DOHH2 (cell line): ENCODE results near the gene SLC45A1.

Experiments used
- H3F3A ChIP-seq: fragments of 200-600 bp; sonication (generic), shearing (Covaris generic); 2 replicates; pipeline ENCODE4 v1.6.0; 2016; ENCODE audit warnings: antibody characterized with exemption, mild to moderate bottlenecking; ENCODE audit not compliant: control insufficient read depth, insufficient read depth
- H3K27ac ChIP-seq: fragments of 200-600 bp; sonication (generic); 2 replicates; pipeline ENCODE4 v1.5.1; 2014; ENCODE audit warnings: low read depth, mild to moderate bottlenecking, low read length, moderate library complexity
- H3K27me3 ChIP-seq: fragments of 200-600 bp; sonication (generic); 2 replicates; pipeline ENCODE4 v1.6.1; 2014; ENCODE audit warnings: mild to moderate bottlenecking, low read length, mixed read lengths; ENCODE audit not compliant: control insufficient read depth
- H3K36me3 ChIP-seq: fragments of 200-600 bp; sonication (generic); 2 replicates; pipeline ENCODE4 v1.6.1; 2014; ENCODE audit warnings: mild to moderate bottlenecking, low read length, moderate library complexity, mixed read lengths; ENCODE audit not compliant: control insufficient read depth
- H3K4me1 ChIP-seq: fragments of 200-600 bp; sonication (generic); 2 replicates; pipeline ENCODE4 v1.6.1; 2014; ENCODE audit warnings: mild to moderate bottlenecking, low read length, mixed read lengths; ENCODE audit not compliant: control insufficient read depth
- H3K4me2 ChIP-seq: fragments of 200-600 bp; sonication (generic); 2 replicates; pipeline ENCODE4 v1.6.0; 2014; ENCODE audit warnings: mild to moderate bottlenecking, low read length, moderate library complexity
- H3K4me3 ChIP-seq: fragments of 200-600 bp; sonication (generic); 2 replicates; pipeline ENCODE4 v1.5.1; 2014; ENCODE audit warnings: mild to moderate bottlenecking, low read length, mixed read lengths
- H3K79me2 ChIP-seq: fragments of 200-600 bp; sonication (generic); 2 replicates; pipeline ENCODE4 v1.6.1; 2014; ENCODE audit warnings: mild to moderate bottlenecking, low read length, mixed read lengths; ENCODE audit not compliant: control insufficient read depth
- H3K9me2 ChIP-seq: fragments of 200-600 bp; sonication (generic); replicated peaks from 2 replicates; pipeline ENCODE4 v1.6.1; 2014; ENCODE audit warnings: mild to moderate bottlenecking, low read length, mixed read lengths; ENCODE audit not compliant: control insufficient read depth
- H3K9me3 ChIP-seq: fragments of 200-600 bp; sonication (generic); 2 replicates; pipeline ENCODE4 v1.6.1; 2014; ENCODE audit warnings: antibody characterized with exemption, low read length, mixed read lengths; ENCODE audit not compliant: control insufficient read depth, insufficient read depth
- H4K20me1 ChIP-seq: fragments of 200-600 bp; sonication (generic); 2 replicates; pipeline ENCODE4 v1.6.0; 2014; ENCODE audit warnings: low read depth, mild to moderate bottlenecking, antibody characterized with exemption, low read length, moderate library complexity; ENCODE audit not compliant: control insufficient read depth, insufficient read depth
- EZH2phosphoT487 ChIP-seq: fragments of 200-600 bp; sonication (generic); IDR thresholded peaks from 2 replicates; pipeline ENCODE4 v1.6.1; 2017; ENCODE audit warnings: borderline replicate concordance, mild to moderate bottlenecking, antibody characterized with exemption, low read length, moderate library complexity, mixed read lengths
- TF ChIP-seq, protein P1 (sequence below): fragments of 200-600 bp; sonication (generic); IDR thresholded peaks from one replicate; pipeline ENCODE4 v1.5.1; 2014; ENCODE audit warnings: antibody characterized with exemption, mild to moderate bottlenecking, low read depth, low read length; ENCODE audit not compliant: poor library complexity, severe bottlenecking

Gene SLC45A1

DNA sequence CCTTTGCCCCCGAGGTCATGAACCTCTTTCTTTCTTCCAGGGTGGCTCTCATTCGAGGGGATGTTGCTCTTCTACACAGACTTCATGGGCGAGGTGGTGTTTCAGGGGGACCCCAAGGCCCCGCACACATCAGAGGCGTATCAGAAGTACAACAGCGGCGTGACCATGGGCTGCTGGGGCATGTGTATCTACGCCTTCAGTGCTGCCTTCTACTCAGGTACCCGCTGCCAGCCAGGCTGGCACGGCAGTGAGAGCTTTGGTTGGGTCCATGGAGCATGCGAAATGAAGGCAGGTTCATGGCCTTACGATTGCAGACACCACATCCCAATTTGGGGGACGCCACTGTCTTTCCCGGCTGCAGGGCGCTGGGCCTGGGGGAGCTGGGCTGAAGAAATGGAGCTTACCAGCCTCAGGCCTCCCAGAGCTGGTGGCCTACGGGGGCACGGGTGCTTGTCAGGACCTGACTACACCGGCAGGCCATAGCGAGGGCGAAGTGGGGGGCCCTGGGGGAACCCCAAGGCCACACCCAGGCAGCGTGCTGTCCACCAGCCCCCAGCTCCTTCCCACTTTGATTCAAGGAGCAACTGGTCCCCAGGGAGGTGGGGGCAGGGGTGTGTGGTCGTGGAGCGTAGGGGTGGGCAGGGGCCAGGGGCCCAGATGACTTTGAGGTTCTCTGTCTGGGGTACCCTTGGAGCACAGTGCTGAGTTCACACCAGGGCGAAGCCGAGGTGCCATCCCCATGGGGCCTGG, 20.0 kb downstream of the SLC45A1 start:
- H3K79me2 ChIP-seq, result no peaks in the 10 kb centered on the region
- no peak overlapping the region for H3K27ac ChIP-seq
- H3F3A ChIP-seq, result no peaks in the 10 kb centered on the region
- H3K4me2 ChIP-seq, result no peak overlapping the region
- H3K27me3 ChIP-seq, result no peaks in the 10 kb centered on the region
- no peak overlapping the region for H3K4me3 ChIP-seq
- no peaks in the 10 kb centered on the region for H3K36me3 ChIP-seq
- H4K20me1 ChIP-seq, result no peaks in the 10 kb centered on the region
- H3K9me3 ChIP-seq, result no peaks in the 10 kb centered on the region
- no peaks in the 10 kb centered on the region for H3K9me2 ChIP-seq
- H3K4me1 ChIP-seq, result no peaks in the 10 kb centered on the region
- no peak for TF ChIP-seq EZH2phosphoT487
- TF ChIP-seq, protein P1, sequence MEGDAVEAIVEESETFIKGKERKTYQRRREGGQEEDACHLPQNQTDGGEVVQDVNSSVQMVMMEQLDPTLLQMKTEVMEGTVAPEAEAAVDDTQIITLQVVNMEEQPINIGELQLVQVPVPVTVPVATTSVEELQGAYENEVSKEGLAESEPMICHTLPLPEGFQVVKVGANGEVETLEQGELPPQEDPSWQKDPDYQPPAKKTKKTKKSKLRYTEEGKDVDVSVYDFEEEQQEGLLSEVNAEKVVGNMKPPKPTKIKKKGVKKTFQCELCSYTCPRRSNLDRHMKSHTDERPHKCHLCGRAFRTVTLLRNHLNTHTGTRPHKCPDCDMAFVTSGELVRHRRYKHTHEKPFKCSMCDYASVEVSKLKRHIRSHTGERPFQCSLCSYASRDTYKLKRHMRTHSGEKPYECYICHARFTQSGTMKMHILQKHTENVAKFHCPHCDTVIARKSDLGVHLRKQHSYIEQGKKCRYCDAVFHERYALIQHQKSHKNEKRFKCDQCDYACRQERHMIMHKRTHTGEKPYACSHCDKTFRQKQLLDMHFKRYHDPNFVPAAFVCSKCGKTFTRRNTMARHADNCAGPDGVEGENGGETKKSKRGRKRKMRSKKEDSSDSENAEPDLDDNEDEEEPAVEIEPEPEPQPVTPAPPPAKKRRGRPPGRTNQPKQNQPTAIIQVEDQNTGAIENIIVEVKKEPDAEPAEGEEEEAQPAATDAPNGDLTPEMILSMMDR, result no peak

DNA sequence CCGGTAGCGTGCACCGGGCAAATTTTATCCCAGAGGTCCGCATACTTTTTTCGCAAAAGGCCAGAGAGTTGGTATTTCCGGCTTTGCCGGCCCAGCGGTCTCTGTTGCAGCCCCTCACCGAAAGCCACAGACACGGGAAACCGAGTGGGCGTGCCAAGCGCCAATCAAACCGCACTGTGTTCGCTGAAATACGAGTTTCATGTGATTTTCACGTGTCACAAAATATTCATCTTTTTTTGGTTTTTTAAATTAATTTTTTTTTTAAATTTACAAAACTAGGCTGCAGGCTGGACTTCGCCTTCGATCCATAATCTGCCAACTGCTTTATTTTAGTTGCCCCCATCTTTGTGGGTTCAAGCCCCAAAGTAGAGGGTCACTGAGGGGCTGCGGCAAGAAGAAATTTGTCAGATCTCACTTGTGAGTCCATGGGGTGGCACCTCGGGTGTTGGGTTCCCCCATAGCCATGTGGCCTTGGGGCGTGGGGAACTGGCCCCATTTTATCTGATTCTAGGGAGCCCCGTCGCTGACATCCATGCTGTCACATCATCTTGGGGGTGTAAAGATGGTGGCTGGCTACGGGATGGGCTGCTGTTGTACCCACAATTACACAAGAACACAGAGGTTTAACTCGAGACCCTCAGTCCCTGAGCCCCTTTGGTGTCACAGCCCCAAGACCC, 20.8 kb downstream of the SLC45A1 start:
- H3K4me3 ChIP-seq, result no peak overlapping the region
- no peaks in the 10 kb centered on the region for H3F3A ChIP-seq
- no peaks in the 10 kb centered on the region for H3K27me3 ChIP-seq
- H3K36me3 ChIP-seq, result no peaks in the 10 kb centered on the region
- H3K4me2 ChIP-seq, result no peak overlapping the region
- no peak for TF ChIP-seq EZH2phosphoT487
- TF ChIP-seq, protein P1, result no peak
- no peaks in the 10 kb centered on the region for H3K9me3 ChIP-seq
- no peak overlapping the region for H3K27ac ChIP-seq
- H3K9me2 ChIP-seq, result no peaks in the 10 kb centered on the region
- H3K4me1 ChIP-seq, result no peaks in the 10 kb centered on the region
- H4K20me1 ChIP-seq, result no peaks in the 10 kb centered on the region
- no peaks in the 10 kb centered on the region for H3K79me2 ChIP-seq

DNA sequence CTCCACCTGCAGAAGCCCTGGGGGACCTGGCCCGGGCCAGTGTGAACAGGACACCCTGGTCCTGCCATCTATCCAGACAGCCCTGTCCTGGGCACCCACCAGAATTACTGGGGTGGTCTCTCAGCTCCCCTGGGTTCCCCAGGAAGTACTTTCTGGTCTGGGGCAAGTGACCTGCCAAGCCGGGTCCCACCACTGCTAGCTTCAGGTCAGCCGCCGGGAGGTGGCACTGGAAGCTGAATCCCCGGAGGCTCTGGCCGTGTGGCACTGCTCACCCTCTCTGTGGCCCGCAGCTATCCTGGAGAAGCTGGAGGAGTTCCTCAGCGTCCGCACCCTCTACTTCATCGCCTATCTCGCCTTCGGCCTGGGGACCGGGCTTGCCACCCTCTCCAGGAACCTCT, 21.3 kb downstream of the SLC45A1 start:
- no peaks in the 10 kb centered on the region for H3K9me3 ChIP-seq
- no peaks in the 10 kb centered on the region for H4K20me1 ChIP-seq
- no peak for TF ChIP-seq EZH2phosphoT487
- TF ChIP-seq, protein P1, result no peak
- no peaks in the 10 kb centered on the region for H3K9me2 ChIP-seq
- H3K36me3 ChIP-seq, result no peaks in the 10 kb centered on the region
- H3K27me3 ChIP-seq, result no peaks in the 10 kb centered on the region
- no peak overlapping the region for H3K4me2 ChIP-seq
- H3K79me2 ChIP-seq, result no peaks in the 10 kb centered on the region
- H3K27ac ChIP-seq, result no peak overlapping the region
- H3K4me3 ChIP-seq, result no peak overlapping the region
- no peaks in the 10 kb centered on the region for H3F3A ChIP-seq
- H3K4me1 ChIP-seq, result no peaks in the 10 kb centered on the region
